Endothelial cell of umbilical vein (primary cell): ENCODE data around the gene SEH1L. TPM values are rescaled to one million over a fixed set of nuclear protein-coding genes. Genes with fewer than 3 reads are reported as not detected.

Experiments
- BruUV-seq: library from RNA; stranded (reverse); fragments of 400-500 nt; replicated peaks from 2 replicates; lab custom pipeline; 2021; lab: Mats Ljungman, UMichigan
- CTCF ChIA-PET: fragments of 300-600, 350-600 bp; sonication (Branson Sonifier 250); formaldehyde crosslinking; loops from one replicate; lab custom pipeline; 2021; ENCODE audit warnings: antibody characterized with exemption, inconsistent platforms; lab: Charles Lee
- POLR2A ChIA-PET: fragments of 300-600, 350-600 bp; sonication (Branson Sonifier 250); formaldehyde crosslinking; loops from one replicate; lab custom pipeline; 2021; ENCODE audit warnings: antibody characterized with exemption, inconsistent platforms; lab: Charles Lee
- DNase-seq: peaks from one replicate; pipeline ENCODE4 v3.0.0-alpha.2; 2011; ENCODE audit warnings: low read depth, low spot score
- FAIRE-seq: peaks from 2 replicates; lab custom pipeline; 2011; peaks lifted over from hg19 to GRCh38; lab: Jason Lieb, UNC
- H2AFZ ChIP-seq: 2 replicates; pipeline ENCODE4 v1.6.0; 2012; ENCODE audit warnings: low read depth, low read length, control low read depth, inconsistent platforms
- H3K27ac ChIP-seq: 2 replicates; pipeline ENCODE4 v1.5.1; 2011; ENCODE audit warnings: low read depth, mild to moderate bottlenecking, control low read depth, low read length, moderate library complexity; ENCODE audit not compliant: insufficient read depth
- H3K27me3 ChIP-seq, 2 experiments: 2 replicates each; pipeline versions ENCODE4 v1.6.0 to v1.6.1; 2011; ENCODE audit warnings: low read length in 2 of 2, mixed read lengths in 1 of 2; ENCODE audit not compliant: control insufficient read depth in 2 of 2, insufficient read depth in 2 of 2
- H3K36me3 ChIP-seq, 2 experiments: 2 replicates in 1 of 2; 3 replicates in 1 of 2; pipeline ENCODE4 v1.5.1; 2011; ENCODE audit warnings: low read length in 2 of 2, mild to moderate bottlenecking in 1 of 2, moderate library complexity in 1 of 2; ENCODE audit not compliant: control insufficient read depth in 2 of 2, insufficient read depth in 2 of 2; ENCODE audit errors: extremely low read depth in 1 of 2
- H3K4me1 ChIP-seq: 3 replicates; pipeline ENCODE4 v1.5.1; 2011; ENCODE audit warnings: mild to moderate bottlenecking, low read length; ENCODE audit not compliant: control insufficient read depth, insufficient read depth; ENCODE audit errors: extremely low read depth
- H3K4me2 ChIP-seq: 2 replicates; pipeline ENCODE4 v1.6.1; 2011; ENCODE audit warnings: low read length, control low read depth, mixed read lengths; ENCODE audit not compliant: insufficient read depth
- H3K4me3 ChIP-seq, 3 experiments: fragments of 200-600 bp in 1 of 3; sonication (generic), shearing (Covaris generic) in 1 of 3; replicated peaks in 1 of 3; 2 replicates each; pipeline ENCODE4 v1.5.1; 2011 to 2016; ENCODE audit warnings: control low read depth in 3 of 3, low read length in 3 of 3, mild to moderate bottlenecking in 2 of 3, inconsistent platforms in 1 of 3, low read depth in 1 of 3, moderate library complexity in 1 of 3; ENCODE audit not compliant: insufficient read depth in 1 of 3
- H3K79me2 ChIP-seq: 2 replicates; pipeline ENCODE4 v1.6.0; 2012; ENCODE audit warnings: low read length, inconsistent platforms; ENCODE audit not compliant: control insufficient read depth, insufficient read depth
- H3K9ac ChIP-seq: replicated peaks from 2 replicates; pipeline ENCODE3; 2011; ENCODE audit warnings: low read length, control low read depth; ENCODE audit not compliant: insufficient read depth; ENCODE audit errors: extremely low read depth
- H3K9me1 ChIP-seq: replicated peaks from 3 replicates; pipeline ENCODE4 v1.6.0; 2011; ENCODE audit warnings: mild to moderate bottlenecking, low read length; ENCODE audit not compliant: control insufficient read depth, insufficient read depth; ENCODE audit errors: extremely low read depth
- H3K9me3 ChIP-seq: replicated peaks from 2 replicates; pipeline ENCODE4 v1.5.1; 2012; ENCODE audit warnings: low read length, inconsistent platforms; ENCODE audit not compliant: control insufficient read depth, insufficient read depth
- H4K20me1 ChIP-seq: replicated peaks from 2 replicates; pipeline ENCODE3; 2011; ENCODE audit warnings: mild to moderate bottlenecking, low read length; ENCODE audit not compliant: control insufficient read depth, insufficient read depth; ENCODE audit errors: extremely low read depth
- CTCF ChIP-seq, 2 donors: IDR thresholded peaks; 1 replicate in 1 of 2; 2 replicates in 1 of 2; pipeline ENCODE4 v1.5.1; 2011; ENCODE audit warnings: low read length in 2 of 2, mild to moderate bottlenecking in 2 of 2, moderate library complexity in 2 of 2, control low read depth in 1 of 2, inconsistent platforms in 1 of 2, low read depth in 1 of 2; ENCODE audit not compliant: insufficient read depth in 1 of 2; ENCODE audit errors: extremely low read depth in 1 of 2
- EZH2 ChIP-seq: IDR thresholded peaks from 2 replicates; pipeline ENCODE4 v1.6.1; 2012; ENCODE audit warnings: borderline replicate concordance, low read depth, mild to moderate bottlenecking, moderate library complexity, low read length, inconsistent platforms; ENCODE audit not compliant: severe bottlenecking
- FOS ChIP-seq: IDR thresholded peaks from 2 replicates; pipeline ENCODE4 v1.6.1; 2011; ENCODE audit warnings: mild to moderate bottlenecking, low read length, moderate library complexity, borderline replicate concordance; ENCODE audit not compliant: insufficient read depth
- GATA2 ChIP-seq: IDR thresholded peaks from 2 replicates; pipeline ENCODE4 v1.7.0; 2011; ENCODE audit warnings: low read depth, mild to moderate bottlenecking, moderate library complexity, mixed read lengths, low read length; ENCODE audit not compliant: insufficient read length, insufficient read depth
- JUN ChIP-seq: IDR thresholded peaks from 2 replicates; pipeline ENCODE4 v1.6.1; 2011; ENCODE audit warnings: borderline replicate concordance, low read depth; ENCODE audit not compliant: insufficient read length, insufficient read depth
- MAX ChIP-seq: IDR thresholded peaks from 2 replicates; pipeline ENCODE4 v1.6.1; 2011; ENCODE audit not compliant: insufficient read depth, insufficient read length
- MYC ChIP-seq: IDR thresholded peaks from one replicate; pipeline ENCODE4 v1.6.1; 2011; ENCODE audit warnings: mild to moderate bottlenecking, low read depth, low read length
- POLR2A ChIP-seq: IDR thresholded peaks from 2 replicates; pipeline ENCODE4 v1.6.1; 2012; ENCODE audit warnings: low read depth, mild to moderate bottlenecking, control low read depth, low read length
- POLR2AphosphoS5 ChIP-seq: IDR thresholded peaks from 2 replicates; pipeline ENCODE4 v1.6.1; 2012; ENCODE audit warnings: low read depth, mild to moderate bottlenecking, control low read depth, low read length, moderate library complexity; ENCODE audit not compliant: insufficient read depth
- dilution Hi-C: fragments of 300-500 bp; cut with MboI; formaldehyde crosslinking; loops from one replicate; pipeline ENCODE4 v1.15.0; 2019; ENCODE audit warnings: low sequenced_read_pairs; ENCODE audit not compliant: extremely low pct_ligation_motif_present
- intact Hi-C: fragments of 100-400 bp; cut with micrococcal nuclease; formaldehyde crosslinking; loops from one replicate; pipeline ENCODE4 v1.10.0; 2022
- polyA plus RNA-seq, 4 experiments: library from polyadenylated mRNA; depleted of rRNA in 3 of 4; stranded (reverse) in 3 of 4; unstranded in 1 of 4; fragments of >200 nt; gene quantifications; 2 replicates each; pipeline versions ENCODE4 v1.2.1 to v1.2.3, GENCODE V29; 2011 to 2012; ENCODE audit warnings: missing spikeins in 1 of 4
- total RNA-seq: library from RNA; stranded (reverse); gene quantifications from 2 replicates; pipeline ENCODE4 v1.2.3, GENCODE V29; 2021

SEH1L gene
- total and polyA plus RNA-seq, 2 donors (not counting 3 experiments of a cell fraction or from before 2014, with no cell fraction given), result 19.8 to 42.8 TPM

- BruUV-seq, result no TSS peak
- intact Hi-C loops (no loop called here), dilution Hi-C loops (no loop called here)
- no peak overlapping the region for H3K4me2 ChIP-seq
- FAIRE-seq (no peak), DNase-seq (no peak)
- CTCF ChIA-PET, result interaction anchor here (0.8 to 2.5 kb wide), 4 partner anchors 9 to 160 kb away, joined by 3 to 9 read pairs (median 6); no protein-coding TSS in a partner anchor
- no peaks in the 10 kb centered on the region for H3K9me1 ChIP-seq
- no peaks in the 10 kb centered on the region for H4K20me1 ChIP-seq
- H2AFZ ChIP-seq, result no peak overlapping the region
- POLR2A ChIA-PET, result interaction anchor here (0.6 kb wide), 1 partner anchor 495 kb away, joined by 3 read pairs; no protein-coding TSS in a partner anchor
- no peak for TF ChIP-seq POLR2AphosphoS5
- no peak for TF ChIP-seq EZH2
- no peak for TF ChIP-seq MYC
- TF ChIP-seq MAX, result no peak
- H3K27me3 ChIP-seq, result peaks cover 21 to 22% of the 10 kb centered on the region in 2 experiments
- H3K4me3 ChIP-seq, result no peak overlapping the region
- no peaks in the 10 kb centered on the region for H3K9me3 ChIP-seq
- no peak overlapping the region for H3K9ac ChIP-seq
- H3K79me2 ChIP-seq, result no peaks in the 10 kb centered on the region
- H3K4me1 ChIP-seq, result peaks cover 10% of the 10 kb centered on the region
- H3K27ac ChIP-seq, result no peak overlapping the region
- H3K36me3 ChIP-seq, result no peaks in the 10 kb centered on the region
Observed at GRCh38 chr18:12904012-12904516, 43.7 kb upstream of the SEH1L start.

- H3K27ac ChIP-seq, result no peak overlapping the region
- no peak for TF ChIP-seq MYC
- no peak for TF ChIP-seq POLR2AphosphoS5
- TF ChIP-seq GATA2, result no peak
- no peak for TF ChIP-seq CTCF (IDR thresholded peaks at IDR 0.05; ENCODE audit: extremely low read depth in 1 of 2, insufficient read depth in 1 of 2, low read depth in 1 of 2, low read length in 2 of 2)
- TF ChIP-seq POLR2A, result no peak
- TF ChIP-seq EZH2, result no peak
- no peak for TF ChIP-seq JUN
- no peak for TF ChIP-seq FOS
- no peak for TF ChIP-seq MAX
- POLR2A ChIA-PET, result no interaction called here
- no peak for DNase-seq
- BruUV-seq, result no TSS peak
- H3K4me2 ChIP-seq, result no peak overlapping the region
- no peak overlapping the region for H2AFZ ChIP-seq
- FAIRE-seq, result no peak
- peaks cover 21 to 29% of the 10 kb centered on the region in 2 experiments for H3K27me3 ChIP-seq
- no peaks in the 10 kb centered on the region for H4K20me1 ChIP-seq
- no peak overlapping the region for H3K4me3 ChIP-seq
- no peaks in the 10 kb centered on the region for H3K79me2 ChIP-seq
- H3K9ac ChIP-seq, result no peak overlapping the region
- peaks cover 10% of the 10 kb centered on the region for H3K4me1 ChIP-seq
- H3K9me1 ChIP-seq, result no peaks in the 10 kb centered on the region
- no peaks in the 10 kb centered on the region for H3K36me3 ChIP-seq
- intact Hi-C loops (no loop called here), dilution Hi-C loops (no loop called here)
- H3K9me3 ChIP-seq, result no peaks in the 10 kb centered on the region
- CTCF ChIA-PET, result interaction anchor here (2.5 kb wide), 1 partner anchor 11 kb away, joined by 9 read pairs; no protein-coding TSS in a partner anchor
Observed at GRCh38 chr18:12906119-12906518, 41.7 kb upstream of the SEH1L start.
